ENCODE data around the gene INPPL1. TPM values are rescaled to one million over a fixed set of nuclear protein-coding genes. Genes with fewer than 3 reads are reported as not detected.

INPPL1 gene
- total RNA-seq, 2 experiments from 2014 or later: 103 to 195 TPM

- DNase-seq (ENCODE audit: low spot score): no peak
- Histone ChIP-seq H3K4me2 (ENCODE audit: low read length) (no peak overlapping the region), H3K27ac (ENCODE audit: low read depth, low read length, poor library complexity, severe bottlenecking) (no peak overlapping the region), H3K9me2 (ENCODE audit: insufficient read depth, low read length) (no peaks in the 10 kb centered on the region), H4K20me1 (ENCODE audit: insufficient read depth, low read length) (no peaks in the 10 kb centered on the region), H3K4me1 (ENCODE audit: insufficient read depth, low read length, poor library complexity, severe bottlenecking) (no peaks in the 10 kb centered on the region), H3K79me2 (ENCODE audit: insufficient read depth, low read depth, low read length) (no peaks in the 10 kb centered on the region), H2AFZ (ENCODE audit: low read length) (no peak overlapping the region), H3K36me3 (ENCODE audit: insufficient read depth, low read length) (peaks cover 67% of the 10 kb centered on the region), H3K9me3 (ENCODE audit: low read length) (no peaks in the 10 kb centered on the region), H3K4me3 (ENCODE audit: low read depth, low read length, poor library complexity, severe bottlenecking) (no peak overlapping the region)
- ChIA-PET CTCF (ENCODE audit: unreplicated experiment) (interaction anchor here (0.6 kb wide), 1 partner anchor 12 kb away, joined by 3 read pairs; the partner anchor contains the start of gene INPPL1), POLR2A (interaction anchor here (0.6 kb wide), 2 partner anchors 15 to 64 kb away, joined by 3 to 4 read pairs; no protein-coding TSS in a partner anchor)
- intact Hi-C loops (cut with micrococcal nuclease; ENCODE audit: unreplicated experiment): loop anchor here (5.0 kb wide), 1 partner anchor 196 kb away; the partner anchor contains the start of gene CLPB
- no TSS peak for BruUV-seq (replicated peaks)
- TF ChIP-seq CTCF (conservative IDR thresholded peaks at IDR 0.05; ENCODE audit: low read length) (no peak), EZH2phosphoT487 (IDR thresholded peaks at IDR 0.05; ENCODE audit: borderline replicate concordance, low read depth, low read length) (no peak)
Measured at GRCh38 chr11:72236774-72237111, 12.2 kb downstream of the INPPL1 start.

GRCh38 chr11:72237112-72237931, 12.8 kb downstream of the INPPL1 start:
- no peaks in the 10 kb centered on the region for H4K20me1 ChIP-seq (ENCODE audit: insufficient read depth, low read length)
- no TSS peak for BruUV-seq (replicated peaks)
- peaks cover 63% of the 10 kb centered on the region for H3K36me3 ChIP-seq (ENCODE audit: insufficient read depth, low read length)
- no peak for TF ChIP-seq CTCF (conservative IDR thresholded peaks at IDR 0.05; ENCODE audit: low read length)
- no peak for TF ChIP-seq EZH2phosphoT487 (IDR thresholded peaks at IDR 0.05; ENCODE audit: borderline replicate concordance, low read depth, low read length)
- DNase-seq (ENCODE audit: low spot score): no peak
- no peak overlapping the region for H2AFZ ChIP-seq (ENCODE audit: low read length)
- H3K9me2 ChIP-seq (ENCODE audit: insufficient read depth, low read length): no peaks in the 10 kb centered on the region
- POLR2A ChIA-PET: interaction anchor here (0.6 kb wide), 2 partner anchors 15 to 65 kb away, joined by 3 to 4 read pairs; no protein-coding TSS in a partner anchor
- no peak overlapping the region for H3K4me2 ChIP-seq (ENCODE audit: low read length)
- CTCF ChIA-PET (ENCODE audit: unreplicated experiment): interaction anchor here (0.6 kb wide), 1 partner anchor 13 kb away, joined by 3 read pairs; the partner anchor contains the start of gene INPPL1
- no peaks in the 10 kb centered on the region for H3K9me3 ChIP-seq (ENCODE audit: low read length)
- intact Hi-C loops (cut with micrococcal nuclease; ENCODE audit: unreplicated experiment): loop anchor here (5.0 kb wide), 1 partner anchor 195 kb away; the partner anchor contains the start of gene CLPB
- H3K4me1 ChIP-seq (ENCODE audit: insufficient read depth, low read length, poor library complexity, severe bottlenecking): no peaks in the 10 kb centered on the region
- no peaks in the 10 kb centered on the region for H3K79me2 ChIP-seq (ENCODE audit: insufficient read depth, low read depth, low read length)
- no peak overlapping the region for H3K27ac ChIP-seq (ENCODE audit: low read depth, low read length, poor library complexity, severe bottlenecking)
- H3K4me3 ChIP-seq (ENCODE audit: low read depth, low read length, poor library complexity, severe bottlenecking): no peak overlapping the region

GRCh38 chr11:72238040-72238450, 13.5 kb downstream of the INPPL1 start:
- DNase-seq (ENCODE audit: low spot score): peak; percentile 72
- no peak overlapping the region for H2AFZ ChIP-seq (ENCODE audit: low read length)
- no peaks in the 10 kb centered on the region for H3K4me1 ChIP-seq (ENCODE audit: insufficient read depth, low read length, poor library complexity, severe bottlenecking)
- H3K79me2 ChIP-seq (ENCODE audit: insufficient read depth, low read depth, low read length): no peaks in the 10 kb centered on the region
- TF ChIP-seq EZH2phosphoT487 (IDR thresholded peaks at IDR 0.05; ENCODE audit: borderline replicate concordance, low read depth, low read length) (no peak), CTCF (conservative IDR thresholded peaks at IDR 0.05; ENCODE audit: low read length) (peak; percentile 88)
- no peaks in the 10 kb centered on the region for H3K9me3 ChIP-seq (ENCODE audit: low read length)
- no peak overlapping the region for H3K27ac ChIP-seq (ENCODE audit: low read depth, low read length, poor library complexity, severe bottlenecking)
- no peaks in the 10 kb centered on the region for H4K20me1 ChIP-seq (ENCODE audit: insufficient read depth, low read length)
- H3K36me3 ChIP-seq (ENCODE audit: insufficient read depth, low read length): peaks cover 55% of the 10 kb centered on the region
- POLR2A ChIA-PET: no interaction called here
- no peak overlapping the region for H3K4me3 ChIP-seq (ENCODE audit: low read depth, low read length, poor library complexity, severe bottlenecking)
- H3K9me2 ChIP-seq (ENCODE audit: insufficient read depth, low read length): no peaks in the 10 kb centered on the region
- intact Hi-C loops (cut with micrococcal nuclease; ENCODE audit: unreplicated experiment): loop anchor here (1.0 to 5.0 kb wide), 2 partner anchors 14 to 194 kb away; partner anchors contain the start of genes CLPB and INPPL1
- CTCF ChIA-PET (ENCODE audit: unreplicated experiment): interaction anchor here (0.6 kb wide), 1 partner anchor 15 kb away, joined by 3 read pairs; no protein-coding TSS in a partner anchor
- BruUV-seq (replicated peaks): no TSS peak
- H3K4me2 ChIP-seq (ENCODE audit: low read length): no peak overlapping the region
